Stimulated activated CD8-positive, alpha-beta memory T cell treated with anti-CD3 and anti-CD28 coated beads, Interleukin-15, amount 100 ng/mL, for 48 hours (primary cell): Measurements from ENCODE around the gene FAM199X.

ENCODE experiments used
- DNase-seq, 2 donors: peaks; one replicate each; pipeline ENCODE4 v3.0.0-alpha.2; 2020; ENCODE audit warnings: low read depth in 2 of 2

FAM199X gene

GRCh38 chrX:104165894-104166734 lies at the start of gene FAM199X:
Gene FAM199X, plus strand, starts transcription at chrX:104166453. Its CDS starts 333 bp downstream, at chrX:104166786.
- DNase-seq = peak; percentile 77 to 80

- no peak for DNase-seq
Measured at GRCh38 chrX:104117759-104118158, 48.5 kb upstream of the FAM199X start.

- no peak for DNase-seq
Measured at GRCh38 chrX:104118765-104119164, 47.5 kb upstream of the FAM199X start.

GRCh38 chrX:104122829-104123228 lies 43.4 kb upstream of the FAM199X start:
- no peak for DNase-seq

GRCh38 chrX:104126856-104127255 lies 39.4 kb upstream of the FAM199X start:
- no peak for DNase-seq

GRCh38 chrX:104130808-104131207 lies 35.4 kb upstream of the FAM199X start:
- no peak for DNase-seq

GRCh38 chrX:104134583-104135261 lies 31.5 kb upstream of the FAM199X start:
- DNase-seq = no peak

- DNase-seq = no peak
Measured at GRCh38 chrX:104135677-104136076, 30.6 kb upstream of the FAM199X start.

- peak in 1 of 2 donors; percentile 29 for DNase-seq
Measured at GRCh38 chrX:104136241-104137019, 29.8 kb upstream of the FAM199X start.

- DNase-seq = no peak
Measured at GRCh38 chrX:104137496-104137895, 28.8 kb upstream of the FAM199X start.

GRCh38 chrX:104141087-104141760 lies 25.0 kb upstream of the FAM199X start:
- no peak for DNase-seq

GRCh38 chrX:104151037-104151436 lies 15.2 kb upstream of the FAM199X start:
- no peak for DNase-seq

GRCh38 chrX:104156630-104157529 lies 9.4 kb upstream of the FAM199X start, which contains the start of gene SLC25A53:
Gene SLC25A53, minus strand, starts transcription at chrX:104157009. Its CDS starts 51,752 bp downstream, at chrX:104105257.
- DNase-seq = peak; percentile 47 to 61

GRCh38 chrX:104166735-104167436 lies 633 bp downstream of the FAM199X start:
- DNase-seq = no peak

GRCh38 chrX:104168127-104168526 lies 1.9 kb downstream of the FAM199X start:
- DNase-seq = no peak

GRCh38 chrX:104172121-104172520 lies 5.9 kb downstream of the FAM199X start:
- no peak for DNase-seq

GRCh38 chrX:104172788-104173187 lies 6.5 kb downstream of the FAM199X start:
- no peak for DNase-seq

- no peak for DNase-seq
Measured at GRCh38 chrX:104173841-104174240, 7.6 kb downstream of the FAM199X start.

- no peak for DNase-seq
Measured at GRCh38 chrX:104183685-104184084, 17.4 kb downstream of the FAM199X start.

GRCh38 chrX:104187931-104188330 lies 21.7 kb downstream of the FAM199X start:
- DNase-seq = no peak
